Activated T-helper 1 cell treated with anti-CD3 and anti-CD28 coated beads, Interleukin-2, amount 50 U/mL, for 16 hours (primary cell): ENCODE data around the gene HPSE2.

ENCODE experiments used
- DNase-seq, 2 donors: peaks; one replicate each; pipeline ENCODE4 v3.0.0-alpha.2; 2020; ENCODE audit warnings: low read depth in 1 of 2, low spot score in 1 of 2

The HPSE2 gene

DNA sequence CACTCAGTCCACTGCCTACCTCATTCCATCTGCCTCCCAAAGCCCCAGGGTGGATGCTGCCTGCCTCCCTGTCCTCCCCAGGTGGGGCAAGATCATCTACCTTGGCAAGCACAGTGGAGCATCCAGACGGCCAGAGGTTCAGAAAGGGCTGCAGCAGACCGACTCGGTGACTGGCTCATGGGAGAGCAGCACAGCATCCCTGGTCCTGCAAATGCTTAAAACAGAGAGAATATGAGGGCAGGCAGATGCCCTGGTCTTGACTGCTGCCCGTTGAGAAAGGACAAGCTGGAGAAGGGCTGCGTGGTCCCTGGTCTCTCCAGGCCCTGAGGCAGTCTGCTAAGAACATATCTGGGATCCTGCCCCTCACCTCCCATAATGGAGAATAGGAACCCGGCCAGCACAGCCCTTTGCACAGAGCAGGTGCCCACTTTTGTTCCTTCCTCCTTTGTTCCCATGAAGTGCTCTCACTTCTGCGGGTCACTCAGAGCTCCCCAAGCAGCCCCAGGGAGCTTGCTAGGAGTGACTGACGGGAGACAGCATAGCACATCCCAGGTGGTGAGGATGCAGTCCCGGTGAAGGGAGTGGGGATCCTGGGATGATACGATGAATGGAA is 790.3 kb downstream of the HPSE2 start:
- no peak for DNase-seq

DNA sequence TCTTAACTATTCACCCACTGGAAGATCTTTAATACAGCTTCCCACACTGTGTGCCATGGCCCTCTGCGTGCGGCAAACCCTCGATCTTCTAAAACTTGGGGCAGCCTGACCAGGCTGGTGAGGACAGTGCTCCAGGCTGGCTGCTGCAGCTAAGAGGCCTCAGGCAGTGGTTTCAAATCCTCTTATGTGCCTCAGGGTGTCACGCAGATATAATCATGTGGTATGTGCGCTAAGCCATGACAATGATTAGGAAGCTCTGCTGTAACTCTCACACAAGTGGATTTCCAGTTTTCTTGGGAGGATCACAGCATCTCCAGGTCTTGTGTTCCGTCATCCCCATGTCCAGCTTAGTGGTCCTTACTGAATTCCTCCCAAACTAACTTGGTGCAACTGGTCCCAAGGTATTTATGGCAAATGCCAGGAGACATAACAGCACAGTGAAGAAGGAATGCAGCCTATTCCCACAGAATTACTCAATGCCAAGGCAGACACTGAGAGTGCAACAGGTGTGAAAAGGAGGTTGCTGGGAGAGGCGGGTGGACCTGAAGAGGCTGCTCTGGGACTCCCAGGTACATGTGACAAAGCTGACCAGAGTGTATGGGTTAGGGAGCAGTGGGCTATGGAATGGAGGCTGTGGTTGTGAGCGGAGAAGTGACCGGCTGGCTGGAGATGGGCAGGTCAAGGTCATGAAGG is 791.2 kb downstream of the HPSE2 start:
- no peak for DNase-seq

DNA sequence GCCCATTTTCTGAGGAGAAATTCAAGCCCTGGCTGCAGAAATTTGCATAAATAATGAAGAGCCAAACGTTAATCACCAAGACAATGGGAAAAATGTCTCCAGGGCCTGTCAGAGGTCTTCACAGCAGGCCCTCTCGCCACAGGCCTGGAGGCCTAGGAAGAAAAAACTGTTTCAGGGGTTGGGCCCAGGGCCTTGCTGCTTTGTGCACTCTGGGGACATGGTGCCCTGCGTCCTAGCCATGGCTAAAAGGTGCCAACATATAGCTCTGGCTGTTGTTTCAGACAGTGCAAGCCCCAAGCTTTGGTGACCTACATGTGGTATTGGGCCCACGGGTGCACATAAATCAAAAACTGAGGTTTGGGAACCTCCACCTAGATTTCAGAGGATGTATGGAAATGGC is 796.9 kb downstream of the HPSE2 start:
- DNase-seq: no peak

DNA sequence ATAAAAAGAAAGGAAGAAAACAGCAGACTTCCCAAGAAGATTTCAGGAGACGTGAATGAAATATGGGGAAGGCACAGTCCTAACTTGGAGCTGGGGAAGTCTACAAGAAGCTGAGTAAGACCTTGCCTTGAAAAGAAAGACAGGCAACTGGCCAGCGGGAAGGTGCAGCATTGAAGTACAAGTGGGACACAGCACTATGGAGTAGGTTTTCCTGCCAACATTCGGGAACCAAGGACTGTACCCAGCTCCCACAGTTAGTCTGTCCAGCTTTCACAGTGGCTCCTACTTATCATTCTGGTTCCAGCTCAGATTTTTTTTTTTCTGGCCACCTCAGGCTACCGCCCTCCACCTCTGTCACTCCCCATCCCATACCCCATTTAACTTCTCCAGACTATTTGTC is 798.9 kb downstream of the HPSE2 start:
- no peak for DNase-seq

DNA sequence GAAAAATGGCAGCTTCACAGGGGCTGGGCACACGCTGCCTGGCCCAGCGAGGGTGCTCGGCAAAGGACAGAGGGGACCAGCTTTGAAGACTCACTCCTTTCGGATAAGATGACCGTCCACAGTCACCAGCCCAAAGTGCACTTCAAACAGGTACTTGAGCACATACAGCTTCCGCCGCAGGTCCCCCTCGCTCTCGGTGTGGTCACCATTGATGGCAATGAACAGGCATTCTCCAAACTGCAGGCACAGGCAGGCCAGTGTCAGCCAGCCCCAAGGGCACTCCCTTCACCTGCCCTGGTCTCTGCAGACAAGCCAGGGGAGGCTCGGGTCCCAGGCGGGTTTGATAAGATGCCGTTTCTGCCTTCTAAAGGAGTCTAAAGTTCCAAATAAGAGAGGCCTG is 800.5 kb downstream of the HPSE2 start:
- DNase-seq: no peak

DNA sequence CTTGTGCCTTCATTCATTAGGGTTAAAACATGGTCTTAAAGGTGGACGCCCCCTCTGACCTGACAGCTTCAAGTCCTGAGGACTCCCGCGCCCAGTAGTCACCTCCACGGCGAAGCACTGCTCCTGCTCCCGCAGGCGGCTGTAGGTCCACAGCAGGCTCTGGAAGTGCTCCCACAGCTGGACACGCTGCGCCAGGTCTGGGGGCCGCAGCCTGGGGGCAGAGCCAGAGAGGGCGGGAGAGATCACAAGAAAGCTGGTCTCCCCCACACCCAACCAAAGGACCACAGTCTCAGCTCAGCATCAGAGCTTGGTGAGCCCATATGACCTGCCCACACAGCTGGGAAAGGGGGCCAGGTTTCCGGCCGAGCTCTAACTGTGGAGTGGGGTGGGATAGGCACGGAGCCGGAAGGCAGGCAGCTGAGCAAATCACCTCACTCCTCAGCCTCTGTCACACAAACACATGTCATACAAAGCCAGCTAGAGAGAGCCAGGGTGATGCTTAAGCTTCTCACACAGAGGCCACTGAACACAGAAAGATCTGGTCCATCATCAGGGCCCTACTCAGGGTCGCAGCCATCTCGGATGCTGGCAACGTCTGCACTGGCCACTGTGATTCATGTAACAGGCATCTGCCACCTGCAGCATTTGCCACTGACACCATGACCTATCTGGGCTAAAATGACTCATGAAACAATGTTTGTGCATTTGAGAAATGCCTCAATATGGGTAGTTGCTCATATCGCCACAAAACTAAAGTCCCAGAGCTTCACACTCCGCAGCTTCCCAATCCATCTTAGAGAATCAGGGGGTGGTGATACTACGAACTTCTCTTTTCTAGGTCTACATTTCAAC is 801.5 kb downstream of the HPSE2 start:
- DNase-seq: no peak

DNA sequence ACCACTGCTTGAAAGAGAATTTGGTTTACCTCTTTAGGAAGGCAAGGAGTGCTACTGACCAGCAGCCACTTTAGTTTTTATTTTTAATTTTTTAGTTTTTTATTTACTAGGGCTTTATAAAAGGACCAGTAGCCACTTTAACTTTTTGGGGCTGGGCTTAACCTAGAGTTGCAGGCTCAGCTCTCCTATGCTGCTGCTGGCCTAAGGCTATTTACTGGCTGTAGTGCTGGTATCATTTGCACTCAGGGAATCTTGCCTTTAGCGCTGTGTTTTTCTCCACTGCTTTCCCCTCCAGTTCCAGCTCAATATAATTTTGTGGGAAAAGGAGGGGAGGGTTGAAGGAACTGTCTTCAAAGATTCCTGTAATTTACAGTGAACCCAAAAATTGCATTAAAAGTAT is 802.3 kb downstream of the HPSE2 start:
- DNase-seq: no peak

DNA sequence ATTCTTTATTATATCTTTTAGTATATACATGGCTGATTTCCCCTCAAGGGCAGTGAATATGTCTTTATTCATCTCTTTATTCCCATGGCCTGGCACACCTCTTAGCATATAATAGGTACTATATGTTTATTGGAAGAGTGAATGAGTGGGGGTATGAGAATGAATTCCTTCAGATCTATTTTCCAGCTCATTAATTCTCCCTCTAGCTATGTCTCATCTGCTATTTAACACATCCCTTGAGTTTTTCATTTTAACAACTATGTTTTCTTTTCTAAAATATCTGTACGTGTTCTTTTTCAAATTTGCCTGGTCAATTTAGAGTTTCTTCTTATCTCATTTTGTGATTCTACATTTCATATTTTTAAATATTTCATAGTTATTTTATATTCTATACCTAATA is 803.3 kb downstream of the HPSE2 start:
- no peak for DNase-seq

DNA sequence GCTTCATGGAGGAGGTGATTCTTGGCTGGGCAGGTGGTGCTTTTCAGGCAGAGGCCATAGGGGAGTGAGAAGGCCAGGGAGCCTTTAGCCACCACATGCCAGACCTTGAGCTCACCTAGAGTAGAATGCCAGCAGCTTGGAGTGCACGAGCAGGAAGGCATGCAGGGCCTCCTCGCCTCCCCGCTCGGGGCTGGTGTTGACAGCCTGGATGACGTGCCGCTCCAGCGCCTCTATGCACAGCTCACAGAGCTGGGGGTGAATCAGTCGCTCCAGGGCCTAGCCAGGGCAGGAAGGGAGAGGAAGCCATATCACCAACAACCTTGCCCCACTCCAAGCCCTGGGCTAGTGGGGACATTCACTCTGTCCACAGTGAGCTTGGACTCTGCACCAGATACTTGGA is 804.6 kb downstream of the HPSE2 start:
- DNase-seq: no peak

DNA sequence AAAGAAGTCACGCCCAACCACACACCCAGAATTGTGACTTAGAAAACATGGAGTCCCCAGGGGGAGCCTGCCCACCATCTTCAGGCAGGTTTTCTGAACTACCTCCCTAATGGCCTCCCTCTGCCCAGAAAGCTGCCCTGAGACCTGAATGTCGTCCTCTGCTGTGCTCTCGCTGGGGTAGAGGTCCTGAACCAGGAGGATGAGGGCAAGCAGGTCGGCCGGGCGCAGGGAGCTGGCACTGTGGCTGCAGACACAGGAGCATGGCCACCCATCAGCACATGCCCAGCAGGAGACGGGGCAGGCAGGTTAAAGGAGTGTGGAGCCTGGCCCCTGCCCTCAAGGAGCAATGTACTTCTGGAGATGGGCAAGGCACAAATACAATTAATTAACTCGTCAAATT is 805.2 kb downstream of the HPSE2 start:
- no peak for DNase-seq

DNA sequence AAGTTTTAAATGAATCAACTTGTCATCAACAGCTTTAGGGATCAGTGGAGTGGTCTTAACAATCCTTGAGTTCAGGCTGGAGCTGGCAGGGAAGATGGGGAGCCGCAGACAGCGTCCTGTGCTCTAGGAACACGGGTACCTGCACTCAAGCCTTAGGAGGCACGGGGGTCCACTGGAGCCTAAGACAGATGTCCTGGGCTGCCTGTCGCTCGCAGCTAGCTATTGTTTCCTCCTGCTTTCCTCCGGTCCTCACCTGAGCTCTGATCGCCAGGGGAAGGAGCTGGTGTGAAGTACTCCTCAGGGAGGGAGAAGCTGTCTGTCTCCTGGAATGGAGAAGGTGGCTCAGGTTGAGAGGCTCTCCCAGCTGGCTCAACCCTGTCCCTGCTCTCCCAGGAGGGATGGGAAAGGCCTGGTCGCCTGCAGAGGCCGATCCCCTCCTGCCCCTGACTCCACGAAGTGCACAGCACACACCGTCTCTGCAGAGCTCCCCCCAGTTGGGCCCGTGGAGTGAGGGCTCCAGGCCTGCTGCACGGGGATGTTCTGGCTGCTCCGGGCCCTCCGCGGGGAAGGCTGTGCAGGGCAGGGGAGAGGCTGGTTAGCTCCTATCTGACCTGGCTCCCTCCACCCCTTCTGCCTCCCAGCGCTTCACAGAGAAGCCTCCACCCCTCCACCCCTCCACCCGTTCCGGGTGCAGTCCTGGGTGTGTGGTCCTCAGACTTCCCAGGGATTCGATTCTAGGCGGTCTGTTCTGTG is 806.2 kb downstream of the HPSE2 start:
- no peak for DNase-seq

DNA sequence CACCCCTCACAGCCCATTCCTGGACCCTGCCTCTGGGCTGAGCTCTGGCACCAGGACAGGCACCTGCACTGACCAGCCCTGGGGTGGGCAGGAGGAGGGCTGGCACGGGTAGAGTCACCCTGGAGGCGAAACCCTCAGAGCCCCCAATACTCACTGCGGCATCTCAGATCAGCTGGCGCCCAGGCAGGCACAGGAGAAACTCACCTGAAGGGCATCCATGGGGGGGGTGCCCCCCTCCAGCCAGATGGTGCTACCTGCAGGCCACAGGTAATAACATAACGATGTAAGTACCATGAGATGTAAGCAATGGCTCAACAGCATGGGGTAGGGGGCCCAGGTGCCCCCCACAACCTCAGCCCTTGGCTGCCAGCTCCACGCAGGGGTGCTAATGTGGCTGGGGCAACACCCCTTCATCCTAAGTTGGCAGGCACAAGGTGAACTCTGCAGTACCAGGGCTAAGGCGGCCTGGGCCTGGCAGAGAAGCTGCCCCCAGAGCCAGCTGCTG is 808.6 kb downstream of the HPSE2 start:
- no peak for DNase-seq

DNA sequence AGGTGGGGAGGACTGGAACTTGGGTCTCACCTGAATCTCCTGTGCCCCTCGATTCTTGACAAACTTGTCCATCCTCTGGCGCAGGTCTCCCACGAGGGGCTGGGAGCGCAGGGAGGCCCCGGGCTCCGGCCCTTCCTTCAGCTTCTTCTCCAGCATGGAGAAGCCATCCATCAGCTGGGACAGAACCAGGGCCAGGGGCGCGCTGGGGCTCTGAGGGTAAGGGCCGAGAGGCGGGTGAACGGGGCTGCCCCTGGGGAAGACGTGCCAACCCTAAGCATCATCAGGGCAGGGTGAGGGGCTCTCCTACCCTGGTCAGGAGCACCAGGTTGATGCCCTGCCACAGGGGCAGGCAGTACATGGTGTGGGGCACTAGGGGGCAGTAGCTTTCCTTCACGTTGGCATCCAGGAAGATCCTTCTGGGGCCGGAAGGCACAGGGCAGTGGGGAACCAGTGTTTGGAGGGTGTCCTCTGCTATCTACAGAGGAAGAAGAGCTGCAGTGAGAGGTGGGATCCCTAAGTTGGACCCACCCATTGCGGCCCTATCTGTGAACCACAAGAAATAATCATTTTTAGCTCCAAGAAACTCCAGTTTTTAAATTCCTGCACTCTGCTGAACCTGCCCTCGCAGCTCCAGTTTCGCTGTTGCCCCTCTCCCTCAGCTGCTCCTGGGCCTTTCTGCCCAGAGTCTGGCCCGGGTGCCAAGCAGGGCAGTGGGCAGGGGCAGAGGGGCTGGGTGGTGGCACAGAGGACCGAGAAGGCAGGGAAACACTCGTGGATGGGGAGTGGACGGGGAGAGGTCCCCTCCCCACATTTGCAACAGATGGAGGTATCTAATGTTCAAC is 809.9 kb downstream of the HPSE2 start:
- DNase-seq: no peak

DNA sequence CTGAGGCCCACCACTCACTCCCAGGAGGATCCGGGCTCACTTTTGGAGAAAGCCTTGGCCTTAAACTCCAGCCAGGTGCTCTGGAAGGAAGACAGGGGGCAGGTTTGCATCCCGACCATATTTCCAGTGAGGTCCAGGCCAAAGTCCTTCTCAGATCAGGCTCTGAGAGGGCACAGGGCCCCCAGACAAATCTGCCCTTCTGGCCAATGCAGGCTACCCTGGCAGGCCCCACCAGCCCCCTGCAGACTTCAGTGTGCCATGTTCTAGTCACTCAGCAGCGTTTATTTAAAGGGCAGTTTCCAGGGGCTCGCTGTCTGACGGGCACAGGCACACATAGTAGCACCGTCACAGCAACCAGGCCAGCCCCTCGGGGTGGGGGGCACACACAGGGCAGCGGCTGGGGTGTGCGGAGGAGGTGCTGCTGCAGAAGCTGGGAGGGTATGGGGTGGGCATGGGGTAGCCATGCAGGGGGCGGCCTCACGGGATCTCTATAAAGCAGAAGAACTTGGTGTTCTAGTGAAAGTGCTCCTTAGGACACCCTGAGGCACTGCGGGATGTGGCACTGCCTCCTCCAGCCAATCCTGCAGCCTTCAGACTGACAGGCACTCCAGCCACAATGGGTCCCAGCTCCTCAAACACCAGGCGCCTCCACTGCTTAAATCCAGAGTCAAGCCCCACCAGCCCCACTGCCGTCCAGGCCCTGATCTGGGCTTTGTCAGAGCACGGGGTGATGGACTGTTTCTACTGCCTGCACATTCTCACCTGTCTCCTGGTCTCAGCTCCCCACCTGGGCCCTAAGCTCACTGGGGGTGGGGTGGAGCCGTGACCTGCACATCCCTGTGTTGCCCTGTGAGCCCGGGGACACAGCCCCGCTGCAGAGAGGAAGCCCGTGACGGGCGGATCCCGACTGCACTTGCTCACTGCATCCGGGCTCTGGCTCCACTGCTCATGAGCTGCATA is 811.1 kb downstream of the HPSE2 start:
- no peak for DNase-seq

DNA sequence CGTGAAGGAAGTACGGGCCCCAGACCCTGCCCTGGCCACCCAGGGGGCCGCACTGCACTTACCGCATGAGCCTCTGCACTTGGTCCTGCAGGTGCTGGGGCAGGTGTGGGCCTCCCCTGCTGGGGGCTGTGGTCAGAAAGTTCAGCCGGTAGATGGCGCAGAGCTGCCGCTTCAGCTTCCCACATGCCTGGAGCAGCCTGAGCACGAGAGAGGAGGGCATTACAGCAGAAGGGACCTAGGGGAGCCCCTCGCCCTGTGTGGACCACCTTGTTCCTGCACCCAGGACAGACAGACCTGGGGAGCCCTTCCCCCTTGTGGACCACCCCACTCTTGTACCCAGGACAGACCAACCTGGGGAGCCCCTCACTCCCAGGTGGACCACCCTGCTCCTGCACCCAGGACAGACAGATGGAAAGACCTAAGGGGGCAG is 811.9 kb downstream of the HPSE2 start:
- DNase-seq: no peak

DNA sequence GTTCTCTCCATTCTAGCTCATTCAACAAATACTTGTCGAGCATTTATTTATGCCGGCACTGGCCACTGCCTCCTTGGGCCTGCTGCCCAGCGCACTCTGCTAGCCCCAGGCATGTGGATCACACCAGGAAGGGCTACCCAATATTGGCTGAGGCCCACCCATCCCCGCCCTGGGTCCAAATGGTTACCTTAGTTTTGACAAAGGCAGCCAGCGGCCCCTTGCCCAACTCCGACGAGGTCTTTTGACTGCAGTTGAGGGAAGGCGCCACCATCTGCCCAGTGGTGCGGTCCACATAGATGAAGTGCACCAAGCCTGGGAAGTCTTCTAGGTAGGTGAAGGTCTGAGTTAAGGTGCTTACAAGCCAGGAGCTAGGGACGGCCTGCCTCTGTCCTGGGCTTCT is 813.5 kb downstream of the HPSE2 start:
- DNase-seq: no peak

DNA sequence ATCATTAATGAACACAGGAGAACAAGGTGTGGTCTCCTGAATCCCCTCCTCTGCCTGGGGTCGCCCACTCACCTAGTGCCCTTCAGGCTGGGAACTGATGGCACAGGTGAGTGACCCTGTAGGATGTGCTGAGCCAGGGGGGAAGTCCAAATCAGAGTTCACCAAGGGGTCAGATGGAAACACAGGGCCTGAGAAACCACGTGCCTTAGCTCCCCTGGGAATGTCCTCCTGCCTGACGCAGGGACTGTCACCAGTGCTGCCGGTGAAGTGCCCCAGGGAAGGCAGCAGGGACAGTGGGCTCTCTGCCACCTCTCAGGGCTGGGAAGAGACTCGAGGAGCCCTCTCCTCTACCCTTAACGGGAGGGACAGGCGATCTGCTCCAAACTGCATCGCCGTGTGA is 814.9 kb downstream of the HPSE2 start:
- DNase-seq: no peak

DNA sequence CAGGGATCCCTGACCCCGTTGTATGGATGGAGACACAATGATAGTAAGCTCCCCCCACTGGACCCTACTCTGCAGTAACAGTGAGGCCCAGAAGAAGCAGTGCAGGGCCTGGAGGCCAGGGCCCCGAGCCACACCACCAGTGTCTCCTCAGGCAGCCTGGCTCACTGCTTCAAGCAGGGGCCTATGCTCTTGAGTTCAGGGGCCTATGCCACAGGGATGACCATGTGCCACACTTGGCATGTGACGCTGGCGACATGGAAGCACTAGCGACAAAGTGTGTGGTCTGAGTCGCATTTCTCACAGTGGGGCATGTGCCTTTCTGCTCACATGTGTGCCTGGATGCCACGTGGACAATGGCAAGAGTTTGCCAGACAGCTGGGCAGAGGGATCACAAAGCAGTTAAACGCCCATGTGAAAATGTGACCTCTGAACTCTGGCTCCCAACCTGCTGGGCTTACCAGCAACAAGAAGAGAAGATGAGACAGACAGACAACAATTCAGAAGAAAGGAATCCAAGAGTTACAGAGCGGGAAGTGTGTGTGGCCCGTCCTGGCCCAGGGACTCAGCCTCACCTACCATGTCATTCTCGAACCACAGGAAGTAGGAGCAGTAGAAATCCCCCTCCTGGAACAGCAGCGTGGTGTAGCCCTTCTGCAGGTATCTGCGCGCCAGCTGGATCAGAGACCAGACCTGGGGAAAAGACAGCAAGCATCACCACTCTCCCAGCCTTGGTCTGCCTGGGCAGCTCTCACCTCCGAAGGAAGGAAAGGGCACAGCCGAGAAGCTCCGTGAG is 816.0 kb downstream of the HPSE2 start:
- DNase-seq: no peak
